Astrocyte of the spinal cord (primary cell): ENCODE measurements around the gene IFIH1.
A peak's percentile ranks its signal among the peaks of the same experiment; 100 is the strongest.

Experiments
- DNase-seq: peaks from one replicate; pipeline ENCODE4 v3.0.0; 2011; ENCODE audit warnings: low read depth, low spot score
- H3K4me3 ChIP-seq: 2 replicates; pipeline ENCODE4 v1.5.1; 2011; ENCODE audit warnings: low read depth, mild to moderate bottlenecking, low read length, moderate library complexity
- CTCF ChIP-seq: IDR thresholded peaks from 2 replicates; pipeline ENCODE4 v1.5.1; 2012; ENCODE audit warnings: low read depth, mild to moderate bottlenecking, low read length, inconsistent platforms
- in situ Hi-C: cut with HindIII; loops from 2 replicates; pipeline ENCODE4 v1.10.0; 2017; ENCODE audit warnings: low sequenced_read_pairs

IFIH1 gene

GRCh38 chr2:162318328-162319180, at the start of gene IFIH1:
TSS of gene IFIH1 (minus strand) at chr2:162318684. CDS start at chr2:162318307, 377 bp downstream.
- peak; percentile 92 for DNase-seq
- peak; percentile 63 for TF ChIP-seq CTCF
- in situ Hi-C loops: no loop called here

GRCh38 chr2:162365392-162365791, 46.9 kb upstream of the IFIH1 start:
- no peak for DNase-seq
- in situ Hi-C loops: no loop called here

More at GRCh38 chr2:162318328-162319180, at the start of gene IFIH1:
- H3K4me3 ChIP-seq: peak within 1 kb of the TSS; percentile 63

GRCh38 chr2:162344617-162344950, 26.1 kb upstream of the IFIH1 start:
- no peak for DNase-seq

More at GRCh38 chr2:162365392-162365791, 46.9 kb upstream of the IFIH1 start:
- no peak overlapping the region for H3K4me3 ChIP-seq
- TF ChIP-seq CTCF: no peak

GRCh38 chr2:162343824-162344616, 25.5 kb upstream of the IFIH1 start, which contains the start of gene GCA:
TSS of gene GCA (plus strand) at chr2:162344132. CDS start at chr2:162344249, 117 bp downstream.
- H3K4me3 ChIP-seq: peak within 1 kb of the TSS; percentile 82
- no peak for TF ChIP-seq CTCF
- peak; percentile 97 for DNase-seq
- in situ Hi-C loops: no loop called here

More at GRCh38 chr2:162344617-162344950, 26.1 kb upstream of the IFIH1 start:
- in situ Hi-C loops: no loop called here
- TF ChIP-seq CTCF: peak; percentile 6
- peak overlapping the region; percentile 82 for H3K4me3 ChIP-seq

DNA sequence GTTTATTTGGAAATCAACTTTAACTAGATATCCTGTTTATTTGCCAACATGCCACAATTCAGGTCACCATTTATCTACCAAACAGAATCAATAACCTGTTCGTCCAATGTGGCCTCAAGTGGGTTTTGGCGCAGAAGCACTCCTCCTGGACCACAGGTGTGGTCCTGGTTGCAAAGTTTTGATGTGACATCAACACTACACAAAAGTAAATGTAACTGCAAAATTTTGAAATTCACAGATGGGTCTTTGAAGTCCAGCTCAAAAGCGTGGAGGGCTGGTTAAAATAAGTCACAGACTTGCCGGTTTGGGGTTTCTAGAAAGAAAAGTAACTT, 25.0 kb upstream of the IFIH1 start:
- H3K4me3 ChIP-seq: peak overlapping the region; percentile 82
- in situ Hi-C loops: no loop called here
- no peak for DNase-seq

More for the DNA sequence above, 25.0 kb upstream of the IFIH1 start:
- no peak for TF ChIP-seq CTCF
